K562 (cell line): Measurements from ENCODE around the gene COL23A1. TPM values are rescaled to one million over a fixed set of nuclear protein-coding genes. Genes with fewer than 3 reads are reported as not detected.

ENCODE experiments used
- ATAC-seq: fragments of 200-7000 bp; cut with Tn5 transposase; 3 replicates; pipeline ENCODE4 v1.9.1; 2020; ENCODE audit warnings: moderate library complexity
- BruUV-seq: library from RNA; stranded (reverse); fragments of 400-500 nt; replicated peaks from 2 replicates; lab custom pipeline; 2021; lab: Mats Ljungman, UMichigan
- CTCF ChIA-PET: fragments of 300-600 bp; formaldehyde crosslinking; extraction: SDS; loops from one replicate; lab custom pipeline; 2021; ENCODE audit warnings: low intra/inter-chr PET ratio; lab: Yijun Ruan, JAX
- POLR2A ChIA-PET: fragments of 300-600, 350-650 bp; sonication (Branson Sonifier 250); formaldehyde crosslinking; extraction: SDS; loops from one replicate; lab custom pipeline; 2021; ENCODE audit warnings: antibody characterized with exemption, inconsistent platforms; lab: Yijun Ruan, JAX
- DNase-seq, 4 experiments: peaks; one replicate each; pipeline versions ENCODE4 v3.0.0 to v3.0.0-alpha.2; 2011 to 2018; ENCODE audit warnings: low spot score in 3 of 4, mixed read lengths in 3 of 4; ENCODE audit errors: extremely low read depth in 1 of 4
- FAIRE-seq: peaks from 2 replicates; lab custom pipeline; 2011; peaks lifted over from hg19 to GRCh38; lab: Jason Lieb, UNC
- H2AFZ ChIP-seq: 2 replicates; pipeline ENCODE4 v1.6.0; 2011; ENCODE audit warnings: low read depth, low read length, control low read depth, inconsistent platforms
- H3K27ac ChIP-seq: fragments of 200-600 bp; 3 replicates; pipeline ENCODE4 v1.8.0; 2011; ENCODE audit warnings: low read depth, mild to moderate bottlenecking, control low read depth, inconsistent platforms, low read length, moderate library complexity, mixed read lengths; ENCODE audit errors: extremely low read depth
- H3K27me3 ChIP-seq, 2 experiments: fragments of 300-600 bp in 1 of 2; 2 replicates in 1 of 2; 3 replicates in 1 of 2; pipeline versions ENCODE4 v1.6.0 to v1.8.0; 2011; ENCODE audit warnings: inconsistent platforms in 2 of 2, low read length in 2 of 2, mild to moderate bottlenecking in 1 of 2, mixed read lengths in 1 of 2, moderate library complexity in 1 of 2; ENCODE audit not compliant: control insufficient read depth in 2 of 2, insufficient read depth in 2 of 2
- H3K36me3 ChIP-seq: fragments of 300-600 bp; 3 replicates; pipeline ENCODE4 v1.8.0; 2011; ENCODE audit warnings: mild to moderate bottlenecking, low read length, inconsistent platforms; ENCODE audit not compliant: control insufficient read depth, insufficient read depth
- H3K4me1 ChIP-seq, 2 experiments: fragments of 200-600 bp in 1 of 2; replicated peaks in 1 of 2; 2 replicates in 1 of 2; 3 replicates in 1 of 2; pipeline versions ENCODE4 v1.5.1 to v1.8.0; 2011; ENCODE audit warnings: inconsistent platforms in 2 of 2, low read length in 2 of 2, mild to moderate bottlenecking in 1 of 2, mixed read lengths in 1 of 2, moderate library complexity in 1 of 2; ENCODE audit not compliant: control insufficient read depth in 2 of 2, insufficient read depth in 2 of 2
- H3K4me2 ChIP-seq: 2 replicates; pipeline ENCODE4 v1.6.1; 2011; ENCODE audit warnings: low read length, control low read depth, inconsistent platforms, mixed read lengths; ENCODE audit not compliant: insufficient read depth
- H3K4me3 ChIP-seq: fragments of 200-600 bp; sonication (generic), shearing (Covaris generic); 2 replicates; pipeline ENCODE4 v1.5.1; 2016; ENCODE audit warnings: control low read depth, inconsistent platforms
- H3K79me2 ChIP-seq: fragments of 200-600 bp; 3 replicates; pipeline ENCODE4 v1.8.0; 2011; ENCODE audit warnings: low read length, inconsistent platforms; ENCODE audit not compliant: control insufficient read depth, insufficient read depth
- H3K9ac ChIP-seq, 2 experiments: 2 replicates each; pipeline versions ENCODE4 v1.6.0 to v1.6.1; 2011; ENCODE audit warnings: low read depth in 2 of 2, low read length in 2 of 2, control low read depth in 1 of 2, inconsistent platforms in 1 of 2, mild to moderate bottlenecking in 1 of 2, mixed read lengths in 1 of 2; ENCODE audit not compliant: insufficient read depth in 1 of 2
- H3K9me1 ChIP-seq: one replicate; pipeline ENCODE4 v1.6.0; 2011; ENCODE audit warnings: inconsistent platforms, mild to moderate bottlenecking, low read length, moderate library complexity; ENCODE audit not compliant: control insufficient read depth, insufficient read depth
- H3K9me3 ChIP-seq: replicated peaks from 2 replicates; pipeline ENCODE4 v1.5.1; 2011; ENCODE audit warnings: low read depth, low read length, inconsistent platforms; ENCODE audit not compliant: control insufficient read depth, insufficient read depth
- H4K20me1 ChIP-seq: replicated peaks from 2 replicates; pipeline ENCODE4 v1.6.1; 2011; ENCODE audit warnings: low read length, inconsistent platforms, mixed read lengths; ENCODE audit not compliant: control insufficient read depth, insufficient read depth
- ELF2 ChIP-seq: fragments of 250-450 bp; sonication (Bioruptor Pico); IDR thresholded peaks from 2 replicates; pipeline ENCODE4 v1.5.0; 2021; ENCODE audit warnings: mild to moderate bottlenecking
- MCM3 ChIP-seq: fragments of 450-650 bp; IDR thresholded peaks from 2 replicates; pipeline ENCODE4 v1.6.1; 2016
- SMARCA5 ChIP-seq: fragments of 450-650 bp; IDR thresholded peaks from 2 replicates; pipeline ENCODE4 v1.6.1; 2016
- TEAD4 ChIP-seq, 2 experiments: sonication (generic) in 1 of 2; formaldehyde crosslinking in 1 of 2; IDR thresholded peaks; 2 replicates each; pipeline versions ENCODE4 v1.6.1 to v1.8.0; 2012 to 2022; ENCODE audit warnings: borderline replicate concordance in 1 of 2, inconsistent platforms in 1 of 2, low read length in 1 of 2, mild to moderate bottlenecking in 1 of 2, missing genetic modification reagents in 1 of 2
- WGBS: fragments of 100-300 bp; shearing (Covaris generic); methylation state at CpG from one replicate; pipeline ENCODE4 v1.1.6; 2016; ENCODE audit warnings: low coverage, mixed read lengths; ENCODE audit not compliant: insufficient coverage; ENCODE audit errors: missing lambda C conversion rate; 5-methylcytosine and 5-hydroxymethylcytosine counted together
- in situ Hi-C: fragments of 300-500 bp; cut with MboI; formaldehyde crosslinking; loops from 4 replicates; pipeline ENCODE4 v1.15.0; 2018; ENCODE audit warnings: inconsistent platforms, mixed read lengths
- intact Hi-C: fragments of 100-400 bp; cut with micrococcal nuclease; formaldehyde crosslinking; loops from 2 replicates; pipeline ENCODE4 v1.14.2; 2022
- polyA plus RNA-seq, 8 experiments: library from polyadenylated mRNA; depleted of rRNA in 4 of 8; stranded (reverse) in 5 of 8; unstranded in 3 of 8; fragments of >200 nt; fragmentation: Nextera tagmentation in 2 of 8; fragmentation: Illumina TruSeq in 1 of 8; extraction: Ambion mirVana in 2 of 8; extraction: Trizol in 1 of 8; gene quantifications; 2 replicates each; pipeline versions ENCODE4 v1.2.1 to v1.2.3, GENCODE V29; 2011 to 2014; ENCODE audit warnings: inconsistent platforms in 1 of 8, missing spikeins in 1 of 8
- total RNA-seq, 7 experiments: library from RNA; depleted of rRNA in 6 of 7; stranded (reverse); fragments of >200 nt in 6 of 7; fragmentation: Illumina TruSeq in 2 of 7; extraction: Trizol in 2 of 7; gene quantifications; 2 replicates each; pipeline versions ENCODE4 v1.2.1 to v1.2.3, GENCODE V29; 2011 to 2021; ENCODE audit warnings: low replicate concordance in 1 of 7
- TF ChIP-seq, protein P1 (sequence below): fragments of 250-450 bp; sonication (Bioruptor Pico); IDR thresholded peaks from 2 replicates; pipeline ENCODE4 v1.5.0; 2021; ENCODE audit warnings: mild to moderate bottlenecking, borderline replicate concordance
- TF ChIP-seq, protein P2 (sequence below): fragments of 250-450 bp; sonication (Bioruptor Pico); IDR thresholded peaks from 2 replicates; pipeline ENCODE4 v1.5.0; 2021
- TF ChIP-seq, protein P3 (sequence below): fragments of 250-450 bp; sonication (Bioruptor Pico); IDR thresholded peaks from 2 replicates; pipeline ENCODE4 v1.9.0; 2021; ENCODE audit warnings: mild to moderate bottlenecking, inconsistent platforms
- TF ChIP-seq, protein P4 (sequence below): fragments of 250-450 bp; sonication (Bioruptor Pico); IDR thresholded peaks from 2 replicates; pipeline ENCODE4 v1.8.0; 2021; ENCODE audit warnings: moderate library complexity, mild to moderate bottlenecking, inconsistent platforms
- TF ChIP-seq, protein P5 (sequence below), 2 experiments: fragments of 450-650 bp; conservative IDR thresholded peaks; 2 replicates each; pipeline ENCODE4 v1.6.1; 2017; ENCODE audit warnings: mild to moderate bottlenecking in 2 of 2, moderate library complexity in 2 of 2

Gene COL23A1
- total and polyA plus RNA-seq, 9 of the 15 experiments (the other 6 are each of a cell fraction or from before 2014, with no cell fraction given), result 0.09 TPM; not detected in 8

DNA sequence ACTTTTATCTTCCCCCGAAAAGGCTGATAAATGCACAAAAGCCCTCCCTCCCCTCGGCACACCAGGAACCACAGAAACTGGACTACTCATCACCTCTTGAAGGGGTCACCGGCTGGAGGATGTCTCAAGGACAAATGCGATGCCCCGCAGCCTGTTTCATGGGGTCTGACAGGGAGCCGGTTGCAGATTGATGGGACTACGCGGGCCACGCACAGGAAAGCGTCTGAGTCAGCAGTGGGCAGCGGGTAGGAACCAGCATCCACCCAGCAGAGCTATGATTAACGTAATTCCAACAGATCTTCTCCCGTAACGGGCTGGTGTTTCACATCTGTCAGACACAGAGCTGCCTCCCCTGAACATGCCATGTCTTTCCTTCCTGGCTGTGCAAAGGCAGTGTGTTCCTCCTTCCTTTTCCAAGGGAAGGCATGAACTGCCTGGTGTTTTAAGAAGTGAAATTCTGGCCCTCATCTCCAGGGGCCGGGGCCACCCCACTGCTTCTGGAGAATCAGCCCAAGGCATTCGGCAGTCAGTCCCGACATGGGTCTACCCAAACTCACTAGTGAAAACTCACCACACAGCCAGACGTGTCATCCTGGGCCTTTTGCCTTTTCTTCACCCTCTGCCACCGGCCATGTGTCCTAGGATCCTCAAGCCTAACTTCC lies 213.1 kb downstream of the COL23A1 start (continued):
- TF ChIP-seq, protein P1, sequence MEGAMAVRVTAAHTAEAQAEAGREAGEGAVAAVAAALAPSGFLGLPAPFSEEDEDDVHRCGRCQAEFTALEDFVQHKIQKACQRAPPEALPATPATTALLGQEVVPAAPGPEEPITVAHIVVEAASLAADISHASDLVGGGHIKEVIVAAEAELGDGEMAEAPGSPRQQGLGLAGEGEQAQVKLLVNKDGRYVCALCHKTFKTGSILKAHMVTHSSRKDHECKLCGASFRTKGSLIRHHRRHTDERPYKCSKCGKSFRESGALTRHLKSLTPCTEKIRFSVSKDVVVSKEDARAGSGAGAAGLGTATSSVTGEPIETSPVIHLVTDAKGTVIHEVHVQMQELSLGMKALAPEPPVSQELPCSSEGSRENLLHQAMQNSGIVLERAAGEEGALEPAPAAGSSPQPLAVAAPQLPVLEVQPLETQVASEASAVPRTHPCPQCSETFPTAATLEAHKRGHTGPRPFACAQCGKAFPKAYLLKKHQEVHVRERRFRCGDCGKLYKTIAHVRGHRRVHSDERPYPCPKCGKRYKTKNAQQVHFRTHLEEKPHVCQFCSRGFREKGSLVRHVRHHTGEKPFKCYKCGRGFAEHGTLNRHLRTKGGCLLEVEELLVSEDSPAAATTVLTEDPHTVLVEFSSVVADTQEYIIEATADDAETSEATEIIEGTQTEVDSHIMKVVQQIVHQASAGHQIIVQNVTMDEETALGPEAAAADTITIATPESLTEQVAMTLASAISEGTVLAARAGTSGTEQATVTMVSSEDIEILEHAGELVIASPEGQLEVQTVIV (CRISPR knock-in tag), result no peak
- TF ChIP-seq, protein P2, sequence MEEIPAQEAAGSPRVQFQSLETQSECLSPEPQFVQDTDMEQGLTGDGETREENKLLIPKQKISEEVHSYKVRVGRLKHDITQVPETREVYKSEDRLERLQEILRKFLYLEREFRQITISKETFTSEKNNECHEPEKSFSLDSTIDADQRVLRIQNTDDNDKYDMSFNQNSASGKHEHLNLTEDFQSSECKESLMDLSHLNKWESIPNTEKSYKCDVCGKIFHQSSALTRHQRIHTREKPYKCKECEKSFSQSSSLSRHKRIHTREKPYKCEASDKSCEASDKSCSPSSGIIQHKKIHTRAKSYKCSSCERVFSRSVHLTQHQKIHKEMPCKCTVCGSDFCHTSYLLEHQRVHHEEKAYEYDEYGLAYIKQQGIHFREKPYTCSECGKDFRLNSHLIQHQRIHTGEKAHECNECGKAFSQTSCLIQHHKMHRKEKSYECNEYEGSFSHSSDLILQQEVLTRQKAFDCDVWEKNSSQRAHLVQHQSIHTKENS (CRISPR knock-in tag), result no peak

DNA sequence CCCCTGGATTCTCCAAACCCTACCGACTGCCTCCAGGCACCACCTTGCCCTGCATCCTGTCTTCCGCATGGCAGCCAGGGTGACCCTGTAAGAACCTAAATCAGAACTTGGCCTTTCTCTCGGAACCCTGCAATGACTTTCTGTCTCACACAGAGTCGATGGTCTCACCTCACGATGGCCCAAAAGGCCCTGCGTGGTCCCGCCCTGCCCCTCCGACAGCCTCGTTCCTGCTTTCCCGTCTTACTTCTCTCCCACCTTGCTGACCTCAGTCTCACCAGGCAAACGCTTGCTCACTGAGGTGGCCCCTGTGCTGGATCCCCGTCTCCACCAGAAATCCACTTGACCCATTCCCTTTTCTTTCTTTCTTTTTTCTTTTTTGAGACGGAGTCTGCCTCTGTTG lies 214.8 kb downstream of the COL23A1 start:
- no peak for ATAC-seq
- FAIRE-seq, result no peak
- no peak for DNase-seq
- ChIA-PET POLR2A (interaction anchor here (0.9 kb wide), 1 partner anchor 97 kb away, joined by 3 read pairs; no protein-coding TSS in a partner anchor), CTCF (interaction anchor here (0.6 kb wide), 1 partner anchor 40 kb away, joined by 4 read pairs; no protein-coding TSS in a partner anchor)
- no peak overlapping the region for H3K4me2 ChIP-seq
- intact Hi-C loops, result loop anchor here (5.0 kb wide), 1 partner anchor 182 kb away; no protein-coding TSS in a partner anchor
- peaks cover 0 to 4% of the 10 kb centered on the region in 2 experiments; a peak in 1 of 5 replicates for H3K4me1 ChIP-seq
- H3K4me3 ChIP-seq, result no peak overlapping the region
- no peaks in the 10 kb centered on the region; the same call in 1 of the 2 replicates for H4K20me1 ChIP-seq
- H3K9ac ChIP-seq, result no peak overlapping the region
- peaks cover 23 to 71% of the 10 kb centered on the region in 2 experiments for H3K27me3 ChIP-seq
- H3K9me3 ChIP-seq, result no peaks in the 10 kb centered on the region
- no TSS peak for BruUV-seq
- 10% methylated on average over 12 of the region's 13 CpGs for WGBS
- no peaks in the 10 kb centered on the region for H3K36me3 ChIP-seq
- in situ Hi-C loops, result no loop called here
- no peaks in the 10 kb centered on the region for H3K9me1 ChIP-seq
- H3K79me2 ChIP-seq, result no peaks in the 10 kb centered on the region
- H3K27ac ChIP-seq, result no peak overlapping the region
- no peak overlapping the region for H2AFZ ChIP-seq
- TF ChIP-seq ELF2, result no peak
- TF ChIP-seq, protein P3, sequence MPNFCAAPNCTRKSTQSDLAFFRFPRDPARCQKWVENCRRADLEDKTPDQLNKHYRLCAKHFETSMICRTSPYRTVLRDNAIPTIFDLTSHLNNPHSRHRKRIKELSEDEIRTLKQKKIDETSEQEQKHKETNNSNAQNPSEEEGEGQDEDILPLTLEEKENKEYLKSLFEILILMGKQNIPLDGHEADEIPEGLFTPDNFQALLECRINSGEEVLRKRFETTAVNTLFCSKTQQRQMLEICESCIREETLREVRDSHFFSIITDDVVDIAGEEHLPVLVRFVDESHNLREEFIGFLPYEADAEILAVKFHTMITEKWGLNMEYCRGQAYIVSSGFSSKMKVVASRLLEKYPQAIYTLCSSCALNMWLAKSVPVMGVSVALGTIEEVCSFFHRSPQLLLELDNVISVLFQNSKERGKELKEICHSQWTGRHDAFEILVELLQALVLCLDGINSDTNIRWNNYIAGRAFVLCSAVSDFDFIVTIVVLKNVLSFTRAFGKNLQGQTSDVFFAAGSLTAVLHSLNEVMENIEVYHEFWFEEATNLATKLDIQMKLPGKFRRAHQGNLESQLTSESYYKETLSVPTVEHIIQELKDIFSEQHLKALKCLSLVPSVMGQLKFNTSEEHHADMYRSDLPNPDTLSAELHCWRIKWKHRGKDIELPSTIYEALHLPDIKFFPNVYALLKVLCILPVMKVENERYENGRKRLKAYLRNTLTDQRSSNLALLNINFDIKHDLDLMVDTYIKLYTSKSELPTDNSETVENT (CRISPR knock-in tag), result no peak
- TF ChIP-seq, protein P4, sequence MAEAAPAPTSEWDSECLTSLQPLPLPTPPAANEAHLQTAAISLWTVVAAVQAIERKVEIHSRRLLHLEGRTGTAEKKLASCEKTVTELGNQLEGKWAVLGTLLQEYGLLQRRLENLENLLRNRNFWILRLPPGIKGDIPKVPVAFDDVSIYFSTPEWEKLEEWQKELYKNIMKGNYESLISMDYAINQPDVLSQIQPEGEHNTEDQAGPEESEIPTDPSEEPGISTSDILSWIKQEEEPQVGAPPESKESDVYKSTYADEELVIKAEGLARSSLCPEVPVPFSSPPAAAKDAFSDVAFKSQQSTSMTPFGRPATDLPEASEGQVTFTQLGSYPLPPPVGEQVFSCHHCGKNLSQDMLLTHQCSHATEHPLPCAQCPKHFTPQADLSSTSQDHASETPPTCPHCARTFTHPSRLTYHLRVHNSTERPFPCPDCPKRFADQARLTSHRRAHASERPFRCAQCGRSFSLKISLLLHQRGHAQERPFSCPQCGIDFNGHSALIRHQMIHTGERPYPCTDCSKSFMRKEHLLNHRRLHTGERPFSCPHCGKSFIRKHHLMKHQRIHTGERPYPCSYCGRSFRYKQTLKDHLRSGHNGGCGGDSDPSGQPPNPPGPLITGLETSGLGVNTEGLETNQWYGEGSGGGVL, result no peak
- TF ChIP-seq SMARCA5, result no peak
- no peak for TF ChIP-seq MCM3
- TF ChIP-seq TEAD4 (IDR thresholded peaks at IDR 0.05; ENCODE audit: low read length), result no peak
- no peak for TF ChIP-seq TEAD4 (CRISPR knock-in tag; IDR thresholded peaks at IDR 0.05; ENCODE audit: borderline replicate concordance)
- TF ChIP-seq, protein P5, sequence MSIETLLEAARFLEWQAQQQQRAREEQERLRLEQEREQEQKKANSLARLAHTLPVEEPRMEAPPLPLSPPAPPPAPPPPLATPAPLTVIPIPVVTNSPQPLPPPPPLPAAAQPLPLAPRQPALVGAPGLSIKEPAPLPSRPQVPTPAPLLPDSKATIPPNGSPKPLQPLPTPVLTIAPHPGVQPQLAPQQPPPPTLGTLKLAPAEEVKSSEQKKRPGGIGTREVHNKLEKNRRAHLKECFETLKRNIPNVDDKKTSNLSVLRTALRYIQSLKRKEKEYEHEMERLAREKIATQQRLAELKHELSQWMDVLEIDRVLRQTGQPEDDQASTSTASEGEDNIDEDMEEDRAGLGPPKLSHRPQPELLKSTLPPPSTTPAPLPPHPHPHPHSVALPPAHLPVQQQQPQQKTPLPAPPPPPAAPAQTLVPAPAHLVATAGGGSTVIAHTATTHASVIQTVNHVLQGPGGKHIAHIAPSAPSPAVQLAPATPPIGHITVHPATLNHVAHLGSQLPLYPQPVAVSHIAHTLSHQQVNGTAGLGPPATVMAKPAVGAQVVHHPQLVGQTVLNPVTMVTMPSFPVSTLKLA (conservative IDR thresholded peaks at IDR 0.05), result no peak
